Astrocyte (in vitro differentiated cells and primary cell): Measurements from ENCODE around the gene KRT31. TPM values are rescaled to one million over a fixed set of nuclear protein-coding genes. Genes with fewer than 3 reads are reported as not detected.

Experiments used
- DNase-seq: peaks from one replicate; pipeline ENCODE4 v3.0.0-alpha.2; 2010; ENCODE audit warnings: low read depth
- FAIRE-seq: peaks from 2 replicates; lab custom pipeline; 2011; peaks lifted over from hg19 to GRCh38; lab: Jason Lieb, UNC
- H2AFZ ChIP-seq: 2 replicates; pipeline ENCODE4 v1.6.0; 2012; ENCODE audit warnings: low read depth, low read length, inconsistent platforms
- H3K27ac ChIP-seq: 2 replicates; pipeline ENCODE4 v1.5.1; 2011; ENCODE audit warnings: low read depth, low read length, inconsistent platforms
- H3K27me3 ChIP-seq: 2 replicates; pipeline ENCODE4 v1.6.0; 2011; ENCODE audit warnings: low read length, inconsistent platforms; ENCODE audit not compliant: insufficient read depth
- H3K36me3 ChIP-seq: 2 replicates; pipeline ENCODE4 v1.5.1; 2011; ENCODE audit warnings: low read length, inconsistent platforms; ENCODE audit not compliant: insufficient read depth
- H3K4me1 ChIP-seq: 2 replicates; pipeline ENCODE4 v1.5.1; 2011; ENCODE audit warnings: low read length, inconsistent platforms; ENCODE audit not compliant: insufficient read depth
- H3K4me2 ChIP-seq: 2 replicates; pipeline ENCODE4 v1.6.0; 2012; ENCODE audit warnings: low read length, inconsistent platforms
- H3K4me3 ChIP-seq: 2 replicates; pipeline ENCODE4 v1.5.1; 2011; ENCODE audit warnings: low read depth, mild to moderate bottlenecking, low read length, inconsistent platforms; ENCODE audit not compliant: insufficient read depth
- H3K79me2 ChIP-seq: 2 replicates; pipeline ENCODE4 v1.6.0; 2012; ENCODE audit warnings: mild to moderate bottlenecking, low read length, inconsistent platforms; ENCODE audit not compliant: insufficient read depth
- H3K9ac ChIP-seq: 2 replicates; pipeline ENCODE4 v1.6.0; 2012; ENCODE audit warnings: mild to moderate bottlenecking, low read length, inconsistent platforms
- H3K9me3 ChIP-seq: 2 replicates; pipeline ENCODE4 v1.5.1; 2012; ENCODE audit warnings: low read depth, mild to moderate bottlenecking, low read length, inconsistent platforms; ENCODE audit not compliant: insufficient read depth
- H4K20me1 ChIP-seq: 2 replicates; pipeline ENCODE4 v1.6.0; 2012; ENCODE audit warnings: low read length, inconsistent platforms; ENCODE audit not compliant: insufficient read depth
- H3K27ac Mint-ChIP-seq: one replicate; pipeline ENCODE4 v1.8.0; 2021; ENCODE audit warnings: mild to moderate bottlenecking, mixed read lengths; ENCODE audit not compliant: unreplicated experiment
- H3K27me3 Mint-ChIP-seq: one replicate; pipeline ENCODE4 v1.8.0; 2021; ENCODE audit warnings: low read depth, mixed read lengths; ENCODE audit not compliant: unreplicated experiment
- H3K36me3 Mint-ChIP-seq: one replicate; pipeline ENCODE4 v1.8.0; 2021; ENCODE audit warnings: low read depth, mixed read lengths; ENCODE audit not compliant: unreplicated experiment
- H3K4me1 Mint-ChIP-seq: one replicate; pipeline ENCODE4 v1.8.0; 2021; ENCODE audit warnings: low read depth, mixed read lengths; ENCODE audit not compliant: unreplicated experiment
- H3K4me3 Mint-ChIP-seq: one replicate; pipeline ENCODE4 v1.8.0; 2021; ENCODE audit warnings: mild to moderate bottlenecking, moderate library complexity, mixed read lengths; ENCODE audit not compliant: unreplicated experiment
- H3K9me3 Mint-ChIP-seq: one replicate; pipeline ENCODE4 v1.8.0; 2021; ENCODE audit warnings: mild to moderate bottlenecking, mixed read lengths; ENCODE audit not compliant: unreplicated experiment
- EZH2 ChIP-seq: IDR thresholded peaks from 2 replicates; pipeline ENCODE4 v1.6.1; 2012; ENCODE audit warnings: mild to moderate bottlenecking, low read length, inconsistent platforms; ENCODE audit not compliant: insufficient read depth
- total RNA-seq: library from RNA; stranded (reverse); gene quantifications from 2 replicates; pipeline ENCODE4 v1.2.1, GENCODE V29; 2021
- TF ChIP-seq, protein P1 (sequence below): IDR thresholded peaks from 2 replicates; pipeline ENCODE4 v1.5.1; 2011; ENCODE audit warnings: low read depth, mild to moderate bottlenecking, inconsistent platforms, low read length, moderate library complexity; ENCODE audit not compliant: insufficient read depth

KRT31 gene
- total RNA-seq, 1 donor from 2014 or later = not detected

GRCh38 chr17:41367426-41368075, 29.9 kb downstream of the KRT31 start:
- Histone ChIP-seq H3K36me3 (no peaks in the 10 kb centered on the region), H3K27ac (peak overlapping the region; percentile 44), H3K4me3 (no peak overlapping the region), H3K9ac (no peak overlapping the region), H2AFZ (no peak overlapping the region), H3K9me3 (no peaks in the 10 kb centered on the region), H3K79me2 (no peaks in the 10 kb centered on the region), H3K4me1 (peaks cover 6% of the 10 kb centered on the region), H3K27me3 (no peaks in the 10 kb centered on the region), H4K20me1 (no peaks in the 10 kb centered on the region), H3K4me2 (peak overlapping the region; percentile 27)
- Mint-ChIP-seq H3K4me1 (peaks cover 15% of the 10 kb centered on the region), H3K27ac (peak overlapping the region; percentile 86), H3K36me3 (no peaks in the 10 kb centered on the region), H3K9me3 (peaks cover 5% of the 10 kb centered on the region), H3K4me3 (no peak overlapping the region), H3K27me3 (no peaks in the 10 kb centered on the region)
- TF ChIP-seq EZH2 = no peak
- TF ChIP-seq, protein P1, sequence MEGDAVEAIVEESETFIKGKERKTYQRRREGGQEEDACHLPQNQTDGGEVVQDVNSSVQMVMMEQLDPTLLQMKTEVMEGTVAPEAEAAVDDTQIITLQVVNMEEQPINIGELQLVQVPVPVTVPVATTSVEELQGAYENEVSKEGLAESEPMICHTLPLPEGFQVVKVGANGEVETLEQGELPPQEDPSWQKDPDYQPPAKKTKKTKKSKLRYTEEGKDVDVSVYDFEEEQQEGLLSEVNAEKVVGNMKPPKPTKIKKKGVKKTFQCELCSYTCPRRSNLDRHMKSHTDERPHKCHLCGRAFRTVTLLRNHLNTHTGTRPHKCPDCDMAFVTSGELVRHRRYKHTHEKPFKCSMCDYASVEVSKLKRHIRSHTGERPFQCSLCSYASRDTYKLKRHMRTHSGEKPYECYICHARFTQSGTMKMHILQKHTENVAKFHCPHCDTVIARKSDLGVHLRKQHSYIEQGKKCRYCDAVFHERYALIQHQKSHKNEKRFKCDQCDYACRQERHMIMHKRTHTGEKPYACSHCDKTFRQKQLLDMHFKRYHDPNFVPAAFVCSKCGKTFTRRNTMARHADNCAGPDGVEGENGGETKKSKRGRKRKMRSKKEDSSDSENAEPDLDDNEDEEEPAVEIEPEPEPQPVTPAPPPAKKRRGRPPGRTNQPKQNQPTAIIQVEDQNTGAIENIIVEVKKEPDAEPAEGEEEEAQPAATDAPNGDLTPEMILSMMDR = no peak
- peak; percentile 82 for DNase-seq
- peak; percentile 87 for FAIRE-seq

DNA sequence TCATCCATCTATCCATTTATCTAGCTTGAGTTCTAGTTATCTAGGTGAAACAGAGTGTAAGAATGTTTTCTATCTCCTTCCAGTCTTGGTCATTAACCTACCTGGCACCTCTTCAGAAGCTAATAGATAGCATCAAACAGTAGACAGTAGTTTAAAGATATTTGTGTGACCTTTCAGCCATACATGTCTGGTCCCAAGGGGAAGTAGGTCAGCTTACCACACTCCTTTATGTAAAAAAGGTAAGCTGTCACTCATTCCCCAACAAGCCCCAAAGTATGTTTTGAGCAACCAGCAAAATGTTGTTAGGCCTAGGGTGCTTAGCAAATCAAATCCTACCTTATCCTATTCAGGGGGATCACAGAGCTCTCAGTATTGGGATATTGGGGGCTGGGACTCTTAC, 31.3 kb downstream of the KRT31 start:
- H3K4me2 ChIP-seq = no peak overlapping the region
- peaks cover 5% of the 10 kb centered on the region for H3K9me3 Mint-ChIP-seq

DNA sequence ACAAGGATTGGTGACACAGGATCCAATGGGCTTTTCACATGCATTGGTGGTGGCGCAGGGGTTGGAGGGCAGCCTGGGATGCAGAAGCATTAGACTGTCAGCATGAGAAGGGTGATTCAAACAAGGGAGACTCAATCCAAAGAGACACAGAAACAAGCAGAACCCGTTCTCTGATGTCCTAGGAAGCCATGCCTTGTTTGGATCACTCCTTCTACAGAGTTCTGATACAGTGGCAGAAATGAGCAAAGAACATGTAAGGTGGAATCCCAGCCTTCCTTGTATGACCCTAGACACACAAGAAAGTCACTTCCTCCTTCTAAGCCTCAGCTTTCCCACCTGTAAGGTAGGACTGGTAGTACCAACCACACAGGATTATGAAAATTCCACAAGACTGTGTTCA, 33.5 kb downstream of the KRT31 start:
- H3K4me3 Mint-ChIP-seq = no peak overlapping the region

More for the DNA sequence above, 31.3 kb downstream of the KRT31 start:
- H3K27me3 ChIP-seq = no peaks in the 10 kb centered on the region
- H3K27ac ChIP-seq = no peak overlapping the region
- DNase-seq (no peak), FAIRE-seq (no peak)
- no peaks in the 10 kb centered on the region for H4K20me1 ChIP-seq
- no peaks in the 10 kb centered on the region for H3K36me3 ChIP-seq
- Mint-ChIP-seq H3K4me1 (peaks cover 15% of the 10 kb centered on the region), H3K36me3 (no peaks in the 10 kb centered on the region), H3K27me3 (no peaks in the 10 kb centered on the region), H3K4me3 (no peak overlapping the region), H3K27ac (no peak overlapping the region)
- H2AFZ ChIP-seq = no peak overlapping the region
- H3K4me3 ChIP-seq = no peak overlapping the region
- no peak overlapping the region for H3K9ac ChIP-seq
- H3K4me1 ChIP-seq = peaks cover 6% of the 10 kb centered on the region
- H3K9me3 ChIP-seq = no peaks in the 10 kb centered on the region
- TF ChIP-seq, protein P1 = no peak
- no peak for TF ChIP-seq EZH2
- H3K79me2 ChIP-seq = no peaks in the 10 kb centered on the region

More for the DNA sequence above, 33.5 kb downstream of the KRT31 start:
- peaks cover 14% of the 10 kb centered on the region for H3K4me1 ChIP-seq
- no peaks in the 10 kb centered on the region for H4K20me1 ChIP-seq
- Mint-ChIP-seq H3K27me3 (no peaks in the 10 kb centered on the region), H3K4me1 (peaks cover 18% of the 10 kb centered on the region), H3K27ac (no peak overlapping the region), H3K9me3 (peaks cover 5% of the 10 kb centered on the region), H3K36me3 (no peaks in the 10 kb centered on the region)
- H3K79me2 ChIP-seq = no peaks in the 10 kb centered on the region
- H2AFZ ChIP-seq = no peak overlapping the region
- DNase-seq (no peak), FAIRE-seq (no peak)
- H3K27me3 ChIP-seq = no peaks in the 10 kb centered on the region
- no peak overlapping the region for H3K4me2 ChIP-seq
- no peak overlapping the region for H3K9ac ChIP-seq
- H3K4me3 ChIP-seq = no peak overlapping the region
- no peaks in the 10 kb centered on the region for H3K9me3 ChIP-seq
- no peaks in the 10 kb centered on the region for H3K36me3 ChIP-seq
- H3K27ac ChIP-seq = no peak overlapping the region
- TF ChIP-seq EZH2 = no peak
- TF ChIP-seq, protein P1 = no peak
